Measurements from ENCODE around the gene PLEKHH3.
A peak's percentile ranks its signal among the peaks of the same experiment; 100 is the strongest.
"Not testable (repeated sequence)": the region's sequence is repeated elsewhere in the genome, so short reads cannot be mapped to it uniquely, and the experiment has no call there.

The PLEKHH3 gene

DNA sequence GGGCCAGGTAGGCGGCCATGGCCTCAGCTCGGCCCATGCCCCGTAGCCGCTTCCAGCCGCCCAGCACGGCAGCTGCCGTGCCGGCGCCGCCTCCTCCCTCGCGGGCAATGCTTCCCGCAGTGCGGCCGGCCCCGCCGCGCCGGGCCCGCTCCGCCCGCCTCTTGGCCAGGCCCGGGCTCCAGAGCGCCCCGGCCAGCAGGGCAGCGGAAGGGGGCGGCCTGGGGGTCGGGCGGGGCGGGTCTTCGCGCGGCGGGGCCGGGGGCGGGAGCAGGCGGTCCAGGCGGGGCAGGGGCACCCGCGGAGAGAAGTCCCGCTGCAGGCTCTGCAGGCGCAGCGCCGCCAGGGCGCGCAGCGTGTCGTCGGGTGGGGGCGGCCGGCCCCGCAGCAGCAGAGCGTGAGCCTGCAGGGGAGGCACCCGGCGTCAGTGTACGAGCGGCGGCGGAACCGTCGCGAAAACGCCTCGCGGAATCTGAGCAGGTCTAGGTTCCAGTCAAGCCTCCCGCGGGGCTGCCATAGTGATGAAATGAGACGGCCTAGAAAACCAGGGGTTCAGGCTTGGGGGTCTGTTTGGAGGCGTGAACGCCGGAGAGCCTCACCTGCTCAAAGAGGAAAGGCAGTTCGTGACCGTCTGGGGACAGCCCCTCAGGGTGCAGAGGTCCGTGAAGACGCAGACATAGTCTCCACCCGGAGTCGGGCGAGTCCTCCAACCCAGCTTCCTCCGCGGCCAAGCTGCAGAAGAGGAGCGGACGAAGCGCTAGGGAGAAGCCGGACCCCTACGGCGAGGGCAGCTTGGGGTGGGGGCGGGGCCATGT lies 6.6 kb downstream of the PLEKHH3 start:
- peak; percentile 38 for DNase-seq

- DNase-seq: no peak
Measured at GRCh38 chr17:42669705-42669976, 7.2 kb downstream of the PLEKHH3 start.

GRCh38 chr17:42667088-42667951 lies 9.5 kb downstream of the PLEKHH3 start:
- DNase-seq: no peak

GRCh38 chr17:42666126-42666525 lies 10.7 kb downstream of the PLEKHH3 start:
- not testable (repeated sequence) for DNase-seq

DNA sequence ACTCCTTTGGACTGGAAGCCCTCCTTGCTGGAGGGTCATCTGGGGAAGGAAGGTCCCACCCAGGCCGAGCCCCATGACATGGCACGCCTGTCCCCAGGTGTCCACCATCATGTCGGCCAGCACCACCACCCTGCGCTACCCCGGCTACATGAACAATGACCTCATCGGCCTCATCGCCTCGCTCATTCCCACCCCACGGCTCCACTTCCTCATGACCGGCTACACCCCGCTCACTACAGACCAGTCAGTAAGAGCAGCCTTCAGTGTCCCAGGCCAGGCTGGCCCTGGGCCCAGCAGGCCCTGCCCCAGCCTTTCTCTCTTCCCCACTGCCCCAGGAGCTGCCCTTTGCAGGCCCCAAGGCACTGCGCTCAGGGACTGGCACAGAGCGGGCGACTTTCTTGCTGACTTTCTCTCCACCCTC lies 11.2 kb downstream of the PLEKHH3 start:
- no peak for DNase-seq

- no peak for DNase-seq
Measured at GRCh38 chr17:42660692-42661345, 16.0 kb downstream of the PLEKHH3 start.

DNA sequence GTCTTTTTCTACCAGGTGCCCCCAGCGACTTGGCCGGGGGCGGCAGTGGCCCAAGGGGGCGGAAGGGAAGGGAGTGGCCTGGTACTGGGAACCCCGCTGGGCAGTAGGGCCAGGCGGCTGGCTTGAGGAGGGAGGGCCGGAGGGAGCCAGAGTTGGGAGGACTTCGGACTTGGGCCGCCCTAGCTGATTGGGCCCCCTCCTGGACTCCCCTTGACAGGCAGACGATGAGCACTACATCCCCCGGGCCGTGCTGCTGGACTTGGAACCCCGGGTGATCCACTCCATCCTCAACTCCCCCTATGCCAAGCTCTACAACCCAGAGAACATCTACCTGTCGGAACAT lies 16.9 kb downstream of the PLEKHH3 start:
- not testable (repeated sequence) for DNase-seq

- DNase-seq: peak; percentile 69
Measured at GRCh38 chr17:42659079-42659931, 17.5 kb downstream of the PLEKHH3 start, which contains the start of gene TUBG2. Gene TUBG2 (plus strand): TSS chr17:42659284. CDS start chr17:42659504, 220 bp downstream.

DNA sequence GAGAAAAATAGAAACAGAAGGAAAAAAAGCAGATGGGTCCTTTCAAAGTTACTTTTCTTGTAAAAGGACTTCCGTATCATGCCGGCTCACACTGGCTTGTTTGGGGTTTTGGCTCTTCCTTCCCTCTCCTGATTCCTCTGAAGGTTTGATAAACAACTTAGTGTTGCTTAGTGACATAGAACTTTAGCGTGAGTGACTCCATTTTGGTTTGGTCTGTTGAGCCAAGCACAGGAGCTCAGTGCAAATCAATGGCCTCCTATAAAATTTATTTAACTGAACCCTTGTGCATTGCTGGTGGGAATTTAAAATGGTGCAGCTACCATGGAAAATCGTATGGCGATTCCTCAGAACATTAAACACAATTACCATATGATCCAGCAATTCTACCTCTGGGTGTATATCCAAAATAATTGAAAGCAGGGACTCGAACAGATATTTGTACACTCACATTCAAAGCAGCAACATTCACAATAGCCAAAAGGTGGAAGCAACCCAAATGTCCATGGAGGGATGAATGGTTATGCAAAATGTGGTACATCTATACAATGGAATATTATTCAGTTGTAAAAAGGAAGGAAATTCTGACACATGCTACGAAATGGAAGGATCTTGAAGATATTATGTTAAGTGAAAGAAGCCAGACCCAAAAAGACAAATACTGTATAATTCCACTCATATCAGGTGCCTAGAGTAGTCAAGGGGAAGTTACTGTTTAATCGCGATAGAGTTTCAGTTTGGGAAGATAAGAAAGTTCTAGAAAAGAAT lies 18.8 kb downstream of the PLEKHH3 start:
- DNase-seq: no peak

GRCh38 chr17:42655528-42655927 lies 21.3 kb downstream of the PLEKHH3 start:
- DNase-seq: no peak

GRCh38 chr17:42653179-42654124 lies 23.3 kb downstream of the PLEKHH3 start:
- no peak for DNase-seq

- no peak for DNase-seq
Measured at GRCh38 chr17:42651392-42651791, 25.4 kb downstream of the PLEKHH3 start.

- DNase-seq: no peak
Measured at GRCh38 chr17:42647778-42648177, 29.0 kb downstream of the PLEKHH3 start.

GRCh38 chr17:42642336-42642735 lies 34.5 kb downstream of the PLEKHH3 start:
- no peak for DNase-seq

DNA sequence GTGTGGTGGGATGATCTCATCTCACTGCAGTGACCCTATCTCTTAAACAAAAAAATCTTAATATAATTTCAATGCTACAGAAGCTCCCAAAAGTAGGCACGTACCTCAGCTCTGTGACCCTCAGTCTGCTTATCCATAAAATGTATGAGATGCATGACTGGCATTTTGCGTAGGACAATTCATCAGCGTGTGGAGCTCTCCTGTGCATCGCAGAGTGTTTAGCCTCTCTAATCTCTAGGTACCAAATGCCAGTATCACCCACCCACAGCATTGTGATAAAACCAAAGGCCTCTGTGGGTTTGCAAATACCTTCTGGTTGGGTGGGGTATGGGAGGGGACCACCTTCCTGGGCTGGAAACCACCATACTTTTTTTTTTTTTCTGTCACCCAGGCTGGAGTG lies 36.7 kb downstream of the PLEKHH3 start:
- DNase-seq: no peak

DNA sequence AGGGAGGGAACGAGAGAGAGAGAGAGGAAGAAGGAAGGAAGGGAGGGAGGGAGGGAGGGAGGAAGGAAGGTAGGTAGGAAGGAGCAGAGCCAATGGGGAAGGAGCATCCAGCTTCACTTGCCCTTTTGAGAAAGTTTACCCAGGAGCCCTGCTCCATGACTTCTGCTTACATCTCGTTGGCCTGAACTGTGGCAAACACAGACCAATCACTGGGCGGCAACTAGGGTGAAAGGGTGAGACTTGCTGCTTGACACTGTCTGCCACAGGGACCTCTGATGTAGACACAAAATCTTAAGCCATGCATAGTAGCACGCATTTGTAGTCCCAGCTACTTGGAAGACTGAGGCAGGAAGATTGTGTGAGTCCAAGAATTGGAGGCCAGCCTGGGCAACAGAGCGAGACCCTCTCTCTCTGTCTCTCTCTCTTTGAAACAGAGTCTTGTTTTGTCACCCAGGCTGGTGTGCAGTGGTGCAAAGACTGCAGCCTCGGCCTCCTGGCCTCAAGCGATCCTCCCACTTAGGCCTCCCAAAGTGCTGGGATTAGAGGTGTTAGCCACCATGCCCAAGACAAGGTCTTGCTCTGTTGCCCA lies 37.2 kb downstream of the PLEKHH3 start:
- no peak for DNase-seq

- DNase-seq: no peak
Measured at GRCh38 chr17:42632949-42633444, 43.8 kb downstream of the PLEKHH3 start.

DNA sequence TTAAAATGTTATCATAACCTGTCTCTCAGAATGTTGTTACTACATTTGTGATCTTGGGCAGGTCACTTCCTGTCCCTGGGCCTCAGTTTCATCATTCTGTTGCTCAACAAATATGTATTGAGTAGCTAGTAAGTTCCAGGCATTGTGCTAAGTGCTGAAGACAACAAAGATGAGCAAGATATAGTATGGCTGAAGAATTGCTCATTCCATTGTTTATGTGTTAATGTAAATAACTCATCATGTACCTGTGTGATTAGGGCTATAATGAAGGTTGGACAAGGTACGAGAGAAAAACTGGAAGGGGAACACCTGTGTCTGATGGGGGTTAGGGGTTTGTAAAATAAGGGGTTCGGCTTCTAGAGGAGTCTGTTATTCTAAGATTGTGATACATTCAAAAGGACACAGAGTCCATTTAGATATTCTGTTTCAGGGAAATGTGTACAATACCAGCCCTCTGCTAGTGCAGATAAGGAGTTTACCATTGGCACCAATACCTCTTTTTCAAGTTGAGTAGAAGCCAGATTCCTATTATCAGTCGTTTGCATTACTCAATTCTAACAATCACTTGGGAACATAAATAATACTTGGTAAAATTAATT lies 47.3 kb downstream of the PLEKHH3 start:
- no peak for DNase-seq

- not testable (repeated sequence) for DNase-seq
Measured at GRCh38 chr17:42627032-42627764, 49.6 kb downstream of the PLEKHH3 start.
